PC-9 (cell line): ENCODE measurements around the gene PIP5K1B. TPM values are rescaled to one million over a fixed set of nuclear protein-coding genes. Genes with fewer than 3 reads are reported as not detected.

ENCODE experiments used
- BruUV-seq: library from RNA; stranded (reverse); fragments of 400-500 nt; replicated peaks from 2 replicates; lab custom pipeline; 2021; lab: Mats Ljungman, UMichigan
- CTCF ChIA-PET: fragments of 300-600 bp; sonication (Branson Sonifier 250); formaldehyde crosslinking; loops from one replicate; lab custom pipeline; 2022; ENCODE audit warnings: antibody characterized with exemption; lab: Charles Lee
- POLR2A ChIA-PET: fragments of 300-600 bp; sonication (Branson Sonifier 250); formaldehyde crosslinking; loops from one replicate; lab custom pipeline; 2022; ENCODE audit warnings: antibody characterized with exemption; ENCODE audit not compliant: unreplicated experiment; lab: Charles Lee
- DNase-seq, 2 experiments: peaks; one replicate each; pipeline versions ENCODE4 v3.0.0 to v3.0.0-alpha.2; 2015 to 2022; ENCODE audit warnings: mixed read lengths in 1 of 2
- H2AFZ ChIP-seq: fragments of 200-600 bp; sonication (generic); 2 replicates; pipeline ENCODE4 v1.8.1; 2017; ENCODE audit warnings: antibody characterized with exemption
- H3F3A ChIP-seq: fragments of 200-600 bp; sonication (generic); 2 replicates; pipeline ENCODE4 v1.8.1; 2017; ENCODE audit warnings: antibody characterized with exemption, mild to moderate bottlenecking, low read depth; ENCODE audit not compliant: insufficient read depth
- H3K27ac ChIP-seq: fragments of 200-600 bp; sonication (generic); 2 replicates; pipeline ENCODE4 v1.6.1; 2016; ENCODE audit warnings: mixed run types
- H3K27me3 ChIP-seq: fragments of 200-600 bp; sonication (generic); 2 replicates; pipeline ENCODE4 v1.6.1; 2016; ENCODE audit warnings: low read depth, mixed run types; ENCODE audit not compliant: insufficient read depth
- H3K36me3 ChIP-seq: fragments of 200-600 bp; sonication (generic); 2 replicates; pipeline ENCODE4 v1.6.1; 2016; ENCODE audit warnings: low read depth, mixed run types
- H3K4me1 ChIP-seq: fragments of 200-600 bp; sonication (generic); replicated peaks from 2 replicates; pipeline ENCODE4 v1.6.1; 2016; ENCODE audit warnings: mixed run types; ENCODE audit not compliant: insufficient read depth
- H3K4me2 ChIP-seq: fragments of 200-600 bp; sonication (generic); 2 replicates; pipeline ENCODE4 v1.6.1; 2017; ENCODE audit warnings: mixed run types
- H3K4me3 ChIP-seq: fragments of 200-600 bp; sonication (generic); 2 replicates; pipeline ENCODE4 v1.6.1; 2016; ENCODE audit warnings: mixed run types
- H3K79me2 ChIP-seq: fragments of 200-600 bp; sonication (generic); 2 replicates; pipeline ENCODE4 v1.6.1; 2017; ENCODE audit warnings: low read depth, mixed run types
- H3K9me2 ChIP-seq: fragments of 200-600 bp; sonication (generic); 2 replicates; pipeline ENCODE4 v1.8.1; 2017; ENCODE audit warnings: mild to moderate bottlenecking; ENCODE audit not compliant: insufficient read depth
- H3K9me3 ChIP-seq: fragments of 200-600 bp; sonication (generic); 2 replicates; pipeline ENCODE4 v1.8.1; 2016; ENCODE audit warnings: low read depth; ENCODE audit not compliant: insufficient read depth
- H4K20me1 ChIP-seq: fragments of 200-600 bp; sonication (generic); 2 replicates; pipeline ENCODE4 v1.8.1; 2017; ENCODE audit not compliant: insufficient read depth
- CTCF ChIP-seq: fragments of 200-600 bp; sonication (generic); conservative IDR thresholded peaks from 2 replicates; pipeline ENCODE4 v1.6.1; 2017; ENCODE audit warnings: mixed run types, antibody characterized with exemption, mild to moderate bottlenecking, moderate library complexity
- EZH2 ChIP-seq: fragments of 200-600 bp; sonication (generic); IDR thresholded peaks from 2 replicates; pipeline ENCODE4 v1.8.0; 2017; ENCODE audit warnings: antibody characterized with exemption, low read depth
- intact Hi-C: fragments of 100-400 bp; cut with micrococcal nuclease; formaldehyde crosslinking; loops from one replicate; pipeline ENCODE4 v1.10.0; 2022; ENCODE audit not compliant: unreplicated experiment
- total RNA-seq: library from RNA; stranded (reverse); gene quantifications from 2 replicates; pipeline ENCODE4 v1.2.3, GENCODE V29; 2021

The PIP5K1B gene
- total RNA-seq, 1 experiment from 2014 or later: not detected

- CTCF ChIA-PET: no interaction called here
- Histone ChIP-seq H3K4me3 (no peak overlapping the region), H3K9me2 (no peaks in the 10 kb centered on the region), H3K36me3 (no peaks in the 10 kb centered on the region), H2AFZ (no peak overlapping the region), H3F3A (no peaks in the 10 kb centered on the region), H3K79me2 (no peaks in the 10 kb centered on the region), H3K9me3 (no peaks in the 10 kb centered on the region), H3K27me3 (peaks cover 6% of the 10 kb centered on the region; the same call in 1 of the 2 replicates), H3K4me1 (peaks cover 22% of the 10 kb centered on the region), H4K20me1 (no peaks in the 10 kb centered on the region), H3K4me2 (no peak overlapping the region), H3K27ac (no peak overlapping the region)
- BruUV-seq: no TSS peak
- no peak for DNase-seq
- TF ChIP-seq EZH2: no peak
- TF ChIP-seq CTCF: no peak
- intact Hi-C loops: no loop called here
- POLR2A ChIA-PET: no interaction called here
Measured at GRCh38 chr9:68741704-68742332, 36.8 kb downstream of the PIP5K1B start.

- ChIA-PET POLR2A (no interaction called here), CTCF (no interaction called here)
- TF ChIP-seq CTCF (no peak), EZH2 (no peak)
- DNase-seq: no peak
- intact Hi-C loops: no loop called here
- Histone ChIP-seq H3K27ac (no peak overlapping the region), H4K20me1 (no peaks in the 10 kb centered on the region), H3K4me3 (no peak overlapping the region), H2AFZ (no peak overlapping the region), H3K79me2 (no peaks in the 10 kb centered on the region), H3K4me2 (no peak overlapping the region), H3K27me3 (peaks cover 6% of the 10 kb centered on the region; the same call in 1 of the 2 replicates), H3K36me3 (no peaks in the 10 kb centered on the region), H3K4me1 (peaks cover 22% of the 10 kb centered on the region), H3K9me3 (no peaks in the 10 kb centered on the region), H3F3A (no peaks in the 10 kb centered on the region), H3K9me2 (no peaks in the 10 kb centered on the region)
- BruUV-seq: no TSS peak
Measured at GRCh38 chr9:68742333-68742730, 37.3 kb downstream of the PIP5K1B start.

GRCh38 chr9:68744426-68744825 is 39.4 kb downstream of the PIP5K1B start:
- H3K27me3 ChIP-seq: peaks cover 6% of the 10 kb centered on the region; the same call in 1 of the 2 replicates
- TF ChIP-seq CTCF: no peak
- TF ChIP-seq EZH2: no peak
- no peak for DNase-seq
- no peaks in the 10 kb centered on the region for H3K9me3 ChIP-seq
- no TSS peak for BruUV-seq
- H3K4me2 ChIP-seq: no peak overlapping the region
- H4K20me1 ChIP-seq: no peaks in the 10 kb centered on the region
- H3F3A ChIP-seq: no peaks in the 10 kb centered on the region
- no peak overlapping the region for H2AFZ ChIP-seq
- intact Hi-C loops: no loop called here
- H3K9me2 ChIP-seq: no peaks in the 10 kb centered on the region
- CTCF ChIA-PET: no interaction called here
- no peaks in the 10 kb centered on the region for H3K79me2 ChIP-seq
- no peak overlapping the region for H3K27ac ChIP-seq
- peaks cover 19% of the 10 kb centered on the region for H3K4me1 ChIP-seq
- POLR2A ChIA-PET: no interaction called here
- no peaks in the 10 kb centered on the region for H3K36me3 ChIP-seq
- H3K4me3 ChIP-seq: no peak overlapping the region
